Nephron (organoid): ENCODE results near the gene PPP2CA.

ENCODE experiments used
- H3K27ac Mint-ChIP-seq, 3 experiments: 2 replicates each; pipeline ENCODE4 v1.8.0; 2020; ENCODE audit warnings: mixed read lengths in 3 of 3, mild to moderate bottlenecking in 2 of 3, moderate library complexity in 1 of 3
- H3K27me3 Mint-ChIP-seq: 2 replicates; pipeline ENCODE4 v1.8.0; 2021; ENCODE audit warnings: low read depth, mild to moderate bottlenecking, moderate library complexity, mixed read lengths
- H3K36me3 Mint-ChIP-seq: 2 replicates; pipeline ENCODE4 v1.8.0; 2020; ENCODE audit warnings: low read depth, mixed read lengths
- H3K4me1 Mint-ChIP-seq: 2 replicates; pipeline ENCODE4 v1.8.0; 2020; ENCODE audit warnings: mixed read lengths
- H3K4me3 Mint-ChIP-seq, 3 experiments: 2 replicates each; pipeline ENCODE4 v1.8.0; 2020; ENCODE audit warnings: mild to moderate bottlenecking in 3 of 3, mixed read lengths in 3 of 3, moderate library complexity in 2 of 3
- H3K9me3 Mint-ChIP-seq: 2 replicates; pipeline ENCODE4 v1.8.0; 2020; ENCODE audit warnings: mixed read lengths
- TF ChIP-seq, protein P1 (sequence below), 3 experiments: fragments of 200-600 bp; sonication (generic); IDR thresholded peaks; one replicate each; pipeline ENCODE4 v1.5.0; 2021; ENCODE audit warnings: antibody characterized with exemption in 3 of 3; ENCODE audit not compliant: unreplicated experiment in 3 of 3

PPP2CA gene

DNA sequence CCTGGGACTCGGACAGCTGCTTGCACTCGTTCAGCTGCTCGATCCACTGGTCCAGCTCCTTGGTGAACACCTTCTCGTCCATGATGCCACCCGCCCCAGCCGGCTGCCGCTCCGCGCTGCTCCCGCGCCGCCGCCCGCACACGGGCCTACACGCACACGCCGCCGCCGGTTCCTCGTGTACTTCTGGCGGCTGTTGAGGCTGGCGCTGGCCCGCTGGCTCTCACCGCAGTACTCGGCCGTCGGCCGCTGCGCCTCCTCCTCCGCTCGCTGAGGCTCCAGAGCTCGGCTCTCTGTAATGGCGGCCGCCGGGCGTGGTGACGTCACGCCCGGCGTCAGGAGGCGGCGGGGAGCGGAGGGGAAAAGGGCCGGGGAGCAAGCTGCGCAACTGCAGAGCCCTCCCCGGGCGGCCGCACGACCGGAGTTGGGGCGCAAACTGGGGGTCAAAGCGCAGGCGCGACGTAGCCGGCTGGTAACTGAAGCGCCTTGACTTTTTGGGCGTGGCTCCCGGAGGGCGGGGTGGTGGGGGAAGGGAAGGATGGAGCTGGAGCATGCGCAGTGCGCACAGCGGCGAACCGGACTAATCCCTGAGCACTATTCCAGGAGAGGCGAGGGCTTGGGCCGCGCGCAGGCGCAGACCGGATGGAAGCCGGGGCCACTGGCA is at the start of gene PPP2CA:
TSS of gene PPP2CA (minus strand) at position 294 of the 661 bp plus-strand sequence. CDS start at position 82, 212 bp downstream.
- Mint-ChIP-seq H3K4me3 (peak within 1 kb of the TSS; percentile 90 to 96 (median 91)), H3K27ac (peak within 1 kb of the TSS; percentile 87 to 99 (median 99)), H3K9me3 (no peaks in the 10 kb centered on the region), H3K4me1 (peaks cover 47% of the 10 kb centered on the region), H3K27me3 (no peaks in the 10 kb centered on the region), H3K36me3 (peaks cover 23% of the 10 kb centered on the region)
- TF ChIP-seq, protein P1, sequence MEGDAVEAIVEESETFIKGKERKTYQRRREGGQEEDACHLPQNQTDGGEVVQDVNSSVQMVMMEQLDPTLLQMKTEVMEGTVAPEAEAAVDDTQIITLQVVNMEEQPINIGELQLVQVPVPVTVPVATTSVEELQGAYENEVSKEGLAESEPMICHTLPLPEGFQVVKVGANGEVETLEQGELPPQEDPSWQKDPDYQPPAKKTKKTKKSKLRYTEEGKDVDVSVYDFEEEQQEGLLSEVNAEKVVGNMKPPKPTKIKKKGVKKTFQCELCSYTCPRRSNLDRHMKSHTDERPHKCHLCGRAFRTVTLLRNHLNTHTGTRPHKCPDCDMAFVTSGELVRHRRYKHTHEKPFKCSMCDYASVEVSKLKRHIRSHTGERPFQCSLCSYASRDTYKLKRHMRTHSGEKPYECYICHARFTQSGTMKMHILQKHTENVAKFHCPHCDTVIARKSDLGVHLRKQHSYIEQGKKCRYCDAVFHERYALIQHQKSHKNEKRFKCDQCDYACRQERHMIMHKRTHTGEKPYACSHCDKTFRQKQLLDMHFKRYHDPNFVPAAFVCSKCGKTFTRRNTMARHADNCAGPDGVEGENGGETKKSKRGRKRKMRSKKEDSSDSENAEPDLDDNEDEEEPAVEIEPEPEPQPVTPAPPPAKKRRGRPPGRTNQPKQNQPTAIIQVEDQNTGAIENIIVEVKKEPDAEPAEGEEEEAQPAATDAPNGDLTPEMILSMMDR (IDR thresholded peaks at IDR 0.05; ENCODE audit: unreplicated experiment in 3 of 3), result no peak

DNA sequence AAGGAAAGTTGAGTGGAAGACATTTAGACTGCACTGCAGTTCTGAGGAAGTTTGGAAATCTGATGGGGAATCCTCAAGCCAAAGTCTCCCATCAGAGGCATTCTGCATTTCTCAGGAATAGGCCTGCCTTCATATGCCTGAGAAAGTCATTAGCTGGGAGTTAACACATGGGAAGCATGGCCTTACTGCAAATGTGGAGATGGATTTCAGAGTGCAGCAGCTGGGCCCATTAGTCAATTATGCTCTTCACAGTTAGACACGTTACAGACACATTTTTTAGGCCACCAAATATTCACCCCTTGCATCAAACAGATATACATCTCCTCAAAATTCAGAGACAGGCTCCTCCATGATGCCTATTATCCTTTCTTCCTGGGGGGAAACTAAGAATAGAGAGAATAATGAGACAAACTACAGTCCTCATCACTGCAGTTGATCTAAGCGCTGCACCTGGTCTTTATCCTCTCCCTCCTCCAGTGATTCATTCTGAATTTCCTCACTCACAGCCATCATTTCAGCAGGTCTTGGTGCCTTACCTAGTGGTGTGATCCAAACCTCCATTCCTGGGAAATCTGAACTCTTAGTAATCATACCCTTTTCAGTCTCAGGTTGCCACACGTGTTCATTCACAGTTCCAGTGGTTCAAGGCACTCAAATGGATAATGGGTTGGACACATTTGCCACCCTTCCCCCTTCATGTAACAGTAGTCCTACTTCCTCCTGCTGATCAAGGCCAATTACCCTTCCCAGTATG is 47.9 kb upstream of the PPP2CA start:
- H3K27me3 Mint-ChIP-seq, result no peaks in the 10 kb centered on the region
- H3K4me3 Mint-ChIP-seq, result no peak overlapping the region
- H3K9me3 Mint-ChIP-seq, result peaks cover 5% of the 10 kb centered on the region
- H3K4me1 Mint-ChIP-seq, result no peaks in the 10 kb centered on the region
- H3K27ac Mint-ChIP-seq, result no peak overlapping the region
- H3K36me3 Mint-ChIP-seq, result no peaks in the 10 kb centered on the region
- TF ChIP-seq, protein P1 (IDR thresholded peaks at IDR 0.05; ENCODE audit: unreplicated experiment in 3 of 3), result no peak

DNA sequence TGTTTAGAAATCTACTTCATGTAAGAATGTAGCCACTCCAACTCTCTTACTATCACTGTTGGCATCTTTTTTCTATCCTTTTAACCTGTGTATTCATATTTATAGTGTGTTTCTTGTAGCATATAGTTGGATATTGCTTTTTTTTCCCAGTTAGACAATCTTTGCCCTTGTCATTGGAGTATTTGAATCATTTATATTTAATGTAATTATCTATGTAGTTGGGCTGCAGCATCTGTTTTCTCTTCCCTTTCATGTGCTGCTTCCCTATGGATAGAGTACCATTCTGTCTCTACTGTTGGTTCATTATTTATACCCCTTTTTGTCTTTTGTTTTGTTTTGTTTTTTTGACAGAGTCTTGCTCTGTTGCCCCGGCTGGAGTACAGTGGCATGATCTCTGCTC is 45.2 kb upstream of the PPP2CA start:
- H3K27ac Mint-ChIP-seq, result no peak overlapping the region
- H3K36me3 Mint-ChIP-seq, result no peaks in the 10 kb centered on the region
- H3K27me3 Mint-ChIP-seq, result no peaks in the 10 kb centered on the region
- H3K4me3 Mint-ChIP-seq, result no peak overlapping the region
- TF ChIP-seq, protein P1 (IDR thresholded peaks at IDR 0.05; ENCODE audit: unreplicated experiment in 3 of 3), result no peak
- H3K9me3 Mint-ChIP-seq, result peaks cover 7% of the 10 kb centered on the region
- H3K4me1 Mint-ChIP-seq, result no peaks in the 10 kb centered on the region

DNA sequence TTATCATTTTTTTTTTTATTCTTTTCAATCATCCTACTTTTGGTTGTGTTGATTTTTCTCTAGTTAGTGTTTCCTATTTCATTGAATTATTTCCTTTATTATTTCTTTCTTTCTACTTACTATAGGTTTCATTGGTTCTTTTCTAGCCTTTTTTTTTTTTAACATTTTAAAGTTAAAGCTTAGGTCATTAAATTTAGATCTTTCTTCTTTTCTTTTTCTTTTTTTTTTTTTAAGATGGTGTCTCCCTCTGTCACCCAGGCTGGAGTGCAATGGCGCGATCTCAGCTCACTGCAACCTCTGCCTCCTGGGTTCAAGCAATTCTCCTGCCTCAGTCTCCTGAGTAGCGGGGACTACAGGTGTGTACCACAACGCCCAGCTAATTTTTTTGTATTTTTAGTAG is 43.0 kb upstream of the PPP2CA start:
- Mint-ChIP-seq H3K27me3 (no peaks in the 10 kb centered on the region), H3K4me1 (no peaks in the 10 kb centered on the region), H3K36me3 (no peaks in the 10 kb centered on the region), H3K9me3 (peaks cover 14% of the 10 kb centered on the region), H3K27ac (no peak overlapping the region), H3K4me3 (no peak overlapping the region)
- TF ChIP-seq, protein P1 (IDR thresholded peaks at IDR 0.05; ENCODE audit: unreplicated experiment in 3 of 3), result no peak

DNA sequence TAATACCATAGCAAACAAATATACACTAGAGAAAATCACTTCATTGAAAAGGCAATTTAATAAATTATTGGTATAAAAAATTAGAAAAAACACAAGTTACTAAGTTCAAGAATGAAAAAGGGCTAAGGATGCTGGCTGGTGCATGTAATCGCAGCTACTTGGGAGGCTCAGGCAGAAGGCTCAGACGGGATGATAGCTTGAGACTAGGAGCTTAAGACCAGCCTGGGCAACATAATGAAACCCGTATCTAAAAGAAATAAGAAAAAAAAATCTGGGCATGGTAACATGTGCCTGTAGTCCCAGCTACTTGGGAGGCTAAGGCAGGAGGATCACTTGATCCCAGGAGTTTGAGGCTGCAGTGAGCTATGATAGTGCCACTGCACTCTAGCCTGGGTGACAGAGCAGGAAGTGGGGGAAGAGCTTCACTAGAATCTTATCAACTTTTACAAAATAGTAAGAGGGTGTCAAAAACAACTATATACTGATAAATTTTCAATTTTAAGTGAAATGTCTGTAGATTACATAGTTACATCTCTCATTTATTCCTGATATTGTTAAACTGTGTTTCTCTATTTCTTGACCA is 42.2 kb upstream of the PPP2CA start:
- H3K4me3 Mint-ChIP-seq, result no peak overlapping the region
- H3K27me3 Mint-ChIP-seq, result no peaks in the 10 kb centered on the region
- H3K27ac Mint-ChIP-seq, result no peak overlapping the region
- TF ChIP-seq, protein P1 (IDR thresholded peaks at IDR 0.05; ENCODE audit: unreplicated experiment in 3 of 3), result no peak
- H3K9me3 Mint-ChIP-seq, result peaks cover 16% of the 10 kb centered on the region
- no peaks in the 10 kb centered on the region for H3K4me1 Mint-ChIP-seq
- no peaks in the 10 kb centered on the region for H3K36me3 Mint-ChIP-seq
